Measurements from ENCODE around the gene MEGF6. TPM values are rescaled to one million over a fixed set of nuclear protein-coding genes. Genes with fewer than 3 reads are reported as not detected.

MEGF6 gene
- total and polyA plus RNA-seq, 9 donors, result 7.7 to 26.7 (median 15.3) TPM

GRCh38 chr1:3608154-3608553, 3.2 kb downstream of the MEGF6 start:
- Histone ChIP-seq H3K27ac (ENCODE audit: low read length) (no peak overlapping the region), H3K9me3 (replicated peaks; ENCODE audit: control insufficient read depth, low read depth, low read length) (no peaks in the 10 kb centered on the region), H3K36me3 (ENCODE audit: control insufficient read depth, insufficient read depth, low read length) (no peaks in the 10 kb centered on the region), H3K4me1 (ENCODE audit: control insufficient read depth, insufficient read depth, low read length) (peaks cover 40% of the 10 kb centered on the region), H3K4me3 (ENCODE audit: low read length) (no peak overlapping the region), H3K27me3 (ENCODE audit: control insufficient read depth, insufficient read depth, low read length) (peaks cover 20% of the 10 kb centered on the region)
- 74% methylated on average over 5 of the region's 7 CpGs for WGBS (ENCODE audit: insufficient coverage)
- no peak for DNase-seq

DNA sequence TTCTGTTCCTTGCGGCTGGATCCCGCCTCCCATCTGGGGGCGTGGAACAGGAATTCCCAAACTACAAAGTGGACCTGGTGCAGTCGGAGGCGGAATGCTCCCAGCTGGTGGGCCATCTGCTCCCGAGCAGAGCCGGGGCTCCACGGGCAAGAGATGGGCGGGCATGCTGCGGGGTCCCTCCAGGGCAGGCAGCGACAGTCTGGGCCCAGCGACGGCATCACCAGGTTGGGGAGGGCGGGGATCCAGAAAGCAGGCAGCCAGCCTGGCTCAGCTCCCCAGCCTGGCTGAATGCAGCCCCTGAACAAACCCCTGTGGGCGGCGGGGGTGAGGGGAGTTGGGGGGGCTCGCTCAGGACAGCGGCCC, 3.6 kb downstream of the MEGF6 start:
- Histone ChIP-seq H3K27me3 (ENCODE audit: control insufficient read depth, insufficient read depth, low read length) (peaks cover 16% of the 10 kb centered on the region), H3K4me1 (ENCODE audit: control insufficient read depth, insufficient read depth, low read length) (peaks cover 40% of the 10 kb centered on the region), H3K36me3 (ENCODE audit: control insufficient read depth, insufficient read depth, low read length) (no peaks in the 10 kb centered on the region), H3K27ac (ENCODE audit: low read length) (no peak overlapping the region), H3K4me3 (ENCODE audit: low read length) (no peak overlapping the region), H3K9me3 (replicated peaks; ENCODE audit: control insufficient read depth, low read depth, low read length) (no peaks in the 10 kb centered on the region)
- DNase-seq, result no peak
- 59% methylated on average over 17 of the region's 18 CpGs for WGBS (ENCODE audit: insufficient coverage)

DNA sequence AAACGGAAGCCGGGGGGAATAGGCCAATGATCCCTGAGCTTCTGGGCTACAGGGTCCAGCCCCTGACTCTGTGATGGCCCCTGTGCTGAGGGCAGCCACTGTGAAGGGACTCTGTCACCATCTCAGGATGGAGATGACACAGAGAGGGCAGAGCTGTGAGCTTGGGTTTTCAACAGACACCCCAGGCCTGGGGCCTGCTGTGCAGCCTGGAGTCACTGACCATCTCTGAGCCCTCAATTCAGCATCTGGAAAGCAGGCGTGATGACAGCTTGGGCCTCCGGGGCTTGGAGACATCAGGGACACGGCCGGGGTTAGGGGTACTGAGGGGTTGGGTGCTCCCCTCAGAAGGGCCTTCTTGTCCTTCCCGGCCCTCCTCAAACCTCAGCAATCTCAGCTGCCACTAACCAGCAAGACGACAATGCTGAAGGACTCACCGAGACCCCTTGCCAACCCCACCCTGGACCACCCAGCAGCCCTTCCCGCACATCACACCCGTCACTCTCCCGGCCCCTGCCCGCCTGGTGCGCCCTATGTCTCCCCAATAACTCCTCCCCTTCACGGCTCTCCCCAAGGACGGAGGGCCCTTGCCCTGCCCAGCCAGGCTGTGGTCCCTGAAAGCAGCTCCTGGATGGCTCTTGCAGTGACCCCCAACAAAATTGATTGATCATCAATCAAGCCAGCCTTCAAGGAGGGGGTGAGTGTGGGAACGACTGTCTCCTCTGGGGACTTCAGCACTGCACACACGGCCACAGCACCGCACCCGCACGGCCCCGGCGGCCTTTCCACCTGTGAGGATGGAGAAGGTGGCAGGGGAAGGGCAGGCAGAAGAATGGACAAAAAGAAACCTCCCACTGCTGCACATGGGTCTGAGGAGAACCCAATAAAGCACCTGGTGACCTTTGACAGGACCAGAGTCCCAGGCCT, 4.3 kb downstream of the MEGF6 start:
- Histone ChIP-seq H3K4me1 (ENCODE audit: control insufficient read depth, insufficient read depth, low read length) (peaks cover 38% of the 10 kb centered on the region), H3K4me3 (ENCODE audit: low read length) (no peak overlapping the region), H3K9me3 (replicated peaks; ENCODE audit: control insufficient read depth, low read depth, low read length) (no peaks in the 10 kb centered on the region), H3K27me3 (ENCODE audit: control insufficient read depth, insufficient read depth, low read length) (peaks cover 9% of the 10 kb centered on the region), H3K36me3 (ENCODE audit: control insufficient read depth, insufficient read depth, low read length) (no peaks in the 10 kb centered on the region), H3K27ac (ENCODE audit: low read length) (no peak overlapping the region)
- no peak for DNase-seq
- WGBS (ENCODE audit: insufficient coverage), result 83% methylated on average over 14 of the region's 23 CpGs

DNA sequence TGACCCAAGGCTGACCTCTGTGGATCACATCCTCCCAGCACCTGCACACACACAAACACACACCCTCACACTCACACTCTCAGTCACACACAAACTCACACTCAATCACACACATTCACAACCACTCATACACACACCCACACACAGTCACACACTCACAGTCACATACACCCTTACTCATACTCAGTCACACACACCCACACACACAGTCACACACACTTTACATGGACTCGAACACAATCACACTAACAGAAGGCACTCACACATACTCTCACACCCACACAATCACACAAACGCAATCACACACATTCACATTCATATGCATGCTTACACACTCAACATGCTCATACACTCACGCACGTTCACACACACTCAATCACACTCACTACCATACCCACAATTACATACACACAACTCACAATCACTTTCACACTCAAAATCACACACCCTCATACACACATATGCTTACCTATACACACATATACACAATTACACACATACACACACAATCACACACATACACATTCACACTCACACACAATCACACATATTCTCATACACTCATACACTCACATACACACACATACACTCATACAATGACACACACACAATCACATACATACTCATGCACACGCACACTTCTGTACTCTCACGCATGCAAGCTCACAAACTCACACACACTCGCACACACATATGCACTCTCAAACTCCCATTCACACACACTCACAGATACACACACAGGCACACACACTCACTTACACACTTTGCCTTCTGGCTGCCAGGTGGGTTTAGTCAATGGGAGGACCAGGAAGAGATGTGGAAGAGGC, 6.1 kb downstream of the MEGF6 start:
- Histone ChIP-seq H3K4me3 (ENCODE audit: low read length) (no peak overlapping the region), H3K36me3 (ENCODE audit: control insufficient read depth, insufficient read depth, low read length) (no peaks in the 10 kb centered on the region), H3K4me1 (ENCODE audit: control insufficient read depth, insufficient read depth, low read length) (peaks cover 26% of the 10 kb centered on the region), H3K27ac (ENCODE audit: low read length) (no peak overlapping the region), H3K9me3 (replicated peaks; ENCODE audit: control insufficient read depth, low read depth, low read length) (no peaks in the 10 kb centered on the region), H3K27me3 (ENCODE audit: control insufficient read depth, insufficient read depth, low read length) (no peaks in the 10 kb centered on the region)
- no peak for DNase-seq
- 94% methylated on average over 6 of the region's 7 CpGs for WGBS (ENCODE audit: insufficient coverage)

DNA sequence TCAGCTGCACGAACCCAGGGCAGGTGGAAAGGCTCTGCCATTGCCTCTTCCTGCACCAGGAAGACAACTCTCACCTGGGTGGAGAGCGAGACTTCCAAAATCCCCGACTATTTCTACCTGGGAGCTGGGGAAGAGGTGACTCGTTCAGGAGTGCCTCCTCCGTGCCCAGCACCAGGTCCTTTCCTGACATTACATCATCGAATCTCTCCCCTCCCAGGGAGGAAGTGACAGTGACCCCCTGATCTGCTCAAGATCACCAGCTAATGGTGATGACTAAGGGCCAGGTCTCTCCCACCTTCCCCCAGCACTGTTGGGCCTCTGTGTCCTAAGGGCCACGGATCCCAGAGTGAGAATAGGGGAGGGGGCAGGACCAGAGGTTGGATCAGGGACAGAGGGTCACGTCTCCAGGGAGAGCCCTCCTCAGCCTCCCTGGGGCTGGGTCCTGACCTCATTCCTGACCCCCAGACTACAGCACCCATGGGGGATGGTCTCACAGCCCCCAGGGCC, 6.8 kb downstream of the MEGF6 start:
- H3K27ac ChIP-seq (ENCODE audit: low read length), result no peak overlapping the region
- no peaks in the 10 kb centered on the region for H3K9me3 ChIP-seq (replicated peaks; ENCODE audit: control insufficient read depth, low read depth, low read length)
- peaks cover 24% of the 10 kb centered on the region for H3K4me1 ChIP-seq (ENCODE audit: control insufficient read depth, insufficient read depth, low read length)
- DNase-seq, result no peak
- H3K4me3 ChIP-seq (ENCODE audit: low read length), result no peak overlapping the region
- 100% methylated on average over 1 of the region's 8 CpGs for WGBS (ENCODE audit: insufficient coverage)
- no peaks in the 10 kb centered on the region for H3K36me3 ChIP-seq (ENCODE audit: control insufficient read depth, insufficient read depth, low read length)
- no peaks in the 10 kb centered on the region for H3K27me3 ChIP-seq (ENCODE audit: control insufficient read depth, insufficient read depth, low read length)

DNA sequence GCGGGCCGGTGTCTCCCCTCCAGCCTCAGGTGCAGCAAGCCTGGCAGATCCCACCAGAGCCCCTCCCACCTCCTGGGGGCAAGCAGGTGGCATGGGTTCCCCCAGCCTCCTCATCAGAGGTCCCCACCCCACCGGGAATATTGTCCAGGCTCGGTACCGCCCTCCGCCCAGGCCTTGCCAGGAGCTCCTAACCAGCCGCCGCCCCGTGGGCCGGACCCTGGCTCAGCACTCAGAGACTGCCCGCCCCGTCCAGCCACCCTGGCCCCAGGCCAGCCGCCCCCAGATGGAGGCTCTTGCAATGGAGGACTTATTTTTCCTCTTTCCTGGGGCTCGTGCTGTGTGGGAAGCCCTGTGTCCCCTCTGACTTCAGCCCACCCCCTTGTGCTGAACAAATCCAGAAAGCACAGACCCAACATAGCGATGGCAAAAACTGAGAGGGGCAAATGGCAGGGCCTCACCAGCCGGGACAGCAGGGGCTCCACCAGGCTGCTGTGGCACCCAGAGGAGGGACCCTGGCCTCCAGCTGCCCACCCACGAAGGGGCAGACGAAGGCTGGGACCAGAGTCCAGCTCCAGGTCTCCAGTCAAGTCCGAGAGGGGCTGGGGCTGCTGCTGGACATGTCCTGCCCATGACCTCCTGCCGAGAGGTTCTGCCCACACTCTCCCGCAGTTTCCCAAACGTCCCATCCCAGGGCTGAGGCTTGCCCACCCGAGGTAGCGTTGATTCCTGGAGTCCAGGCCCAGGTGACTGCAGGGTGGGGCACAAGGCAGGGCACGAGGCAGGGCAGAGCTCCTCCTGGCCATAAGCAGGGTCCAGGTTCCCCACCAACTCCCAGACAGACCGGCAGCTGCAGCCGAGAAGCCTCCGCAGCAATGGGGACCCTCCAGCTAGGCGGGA, 7.5 kb downstream of the MEGF6 start:
- Histone ChIP-seq H3K9me3 (replicated peaks; ENCODE audit: control insufficient read depth, low read depth, low read length) (no peaks in the 10 kb centered on the region), H3K27me3 (ENCODE audit: control insufficient read depth, insufficient read depth, low read length) (no peaks in the 10 kb centered on the region), H3K4me1 (ENCODE audit: control insufficient read depth, insufficient read depth, low read length) (peaks cover 24% of the 10 kb centered on the region), H3K27ac (ENCODE audit: low read length) (no peak overlapping the region), H3K4me3 (ENCODE audit: low read length) (no peak overlapping the region), H3K36me3 (ENCODE audit: control insufficient read depth, insufficient read depth, low read length) (no peaks in the 10 kb centered on the region)
- WGBS (ENCODE audit: insufficient coverage), result 76% methylated on average over 27 of the region's 29 CpGs
- no peak for DNase-seq

DNA sequence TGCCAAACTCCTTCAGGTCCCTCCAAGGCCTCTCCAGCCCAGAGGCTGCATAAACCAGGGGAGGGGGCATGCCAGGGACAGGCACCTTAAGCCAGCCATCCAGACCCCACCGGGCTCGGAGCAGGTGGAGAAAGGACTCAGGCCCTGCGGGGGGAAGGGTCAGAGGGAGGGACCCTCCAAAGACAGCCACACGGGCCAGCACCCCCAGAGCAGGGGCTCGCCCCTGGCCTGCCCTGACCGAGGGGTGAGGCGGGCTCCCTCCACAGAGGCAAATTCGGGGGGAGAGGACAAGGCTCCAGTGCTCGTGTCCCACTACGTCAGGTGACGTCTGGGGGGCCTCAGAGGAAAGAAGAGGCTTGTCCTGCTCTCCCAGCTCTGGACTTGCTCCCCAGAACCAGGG, 8.2 kb downstream of the MEGF6 start:
- whole genome bisulfite sequencing (ENCODE audit: insufficient coverage), result 85% methylated on average over 10 of the region's 11 CpGs
- no peak for DNase-seq
- no peaks in the 10 kb centered on the region for H3K27me3 ChIP-seq (ENCODE audit: control insufficient read depth, insufficient read depth, low read length)
- H3K27ac ChIP-seq (ENCODE audit: low read length), result no peak overlapping the region
- peaks cover 25% of the 10 kb centered on the region for H3K4me1 ChIP-seq (ENCODE audit: control insufficient read depth, insufficient read depth, low read length)
- H3K4me3 ChIP-seq (ENCODE audit: low read length), result no peak overlapping the region
- H3K9me3 ChIP-seq (replicated peaks; ENCODE audit: control insufficient read depth, low read depth, low read length), result no peaks in the 10 kb centered on the region
- no peaks in the 10 kb centered on the region for H3K36me3 ChIP-seq (ENCODE audit: control insufficient read depth, insufficient read depth, low read length)

GRCh38 chr1:3602375-3602774, 8.9 kb downstream of the MEGF6 start:
- H3K27ac ChIP-seq (ENCODE audit: low read length), result no peak overlapping the region
- DNase-seq, result no peak
- H3K9me3 ChIP-seq (replicated peaks; ENCODE audit: control insufficient read depth, low read depth, low read length), result no peaks in the 10 kb centered on the region
- H3K4me1 ChIP-seq (ENCODE audit: control insufficient read depth, insufficient read depth, low read length), result peaks cover 26% of the 10 kb centered on the region
- WGBS (ENCODE audit: insufficient coverage), result 88% methylated on average over 21 of the region's 21 CpGs
- H3K4me3 ChIP-seq (ENCODE audit: low read length), result no peak overlapping the region
- no peaks in the 10 kb centered on the region for H3K36me3 ChIP-seq (ENCODE audit: control insufficient read depth, insufficient read depth, low read length)
- H3K27me3 ChIP-seq (ENCODE audit: control insufficient read depth, insufficient read depth, low read length), result no peaks in the 10 kb centered on the region

DNA sequence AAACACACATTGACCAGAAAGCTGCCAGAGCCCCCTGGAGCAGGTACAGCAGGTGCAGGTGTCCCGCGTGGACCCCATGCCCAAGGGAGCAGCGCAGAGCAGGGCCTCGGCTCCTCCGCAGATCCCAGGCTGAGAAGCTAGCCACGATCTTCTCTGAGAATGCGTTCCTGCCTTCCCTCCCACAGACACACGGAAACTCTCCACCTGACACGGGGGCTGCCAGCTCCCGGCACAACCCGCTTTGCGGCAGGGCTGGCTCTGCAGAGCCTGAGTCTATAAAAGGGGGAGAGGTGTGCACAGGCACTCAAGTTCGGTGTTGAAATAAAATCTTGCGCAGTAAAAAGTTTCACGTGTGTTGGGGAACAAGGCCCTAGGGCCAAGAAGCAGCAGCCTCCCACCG, 9.6 kb downstream of the MEGF6 start:
- WGBS (ENCODE audit: insufficient coverage), result 65% methylated on average over 9 of the region's 16 CpGs

More for the DNA sequence above, 9.6 kb downstream of the MEGF6 start:
- no peak overlapping the region for H3K27ac ChIP-seq (ENCODE audit: low read length)
- H3K9me3 ChIP-seq (replicated peaks; ENCODE audit: control insufficient read depth, low read depth, low read length), result no peaks in the 10 kb centered on the region
- H3K4me3 ChIP-seq (ENCODE audit: low read length), result no peak overlapping the region
- no peak for DNase-seq
- no peaks in the 10 kb centered on the region for H3K36me3 ChIP-seq (ENCODE audit: control insufficient read depth, insufficient read depth, low read length)
- no peaks in the 10 kb centered on the region for H3K27me3 ChIP-seq (ENCODE audit: control insufficient read depth, insufficient read depth, low read length)
- peaks cover 32% of the 10 kb centered on the region for H3K4me1 ChIP-seq (ENCODE audit: control insufficient read depth, insufficient read depth, low read length)
